IMR-90 (cell line): ENCODE results near the gene PLA2G4A. TPM values are rescaled to one million over a fixed set of nuclear protein-coding genes. Genes with fewer than 3 reads are reported as not detected.

ENCODE experiments used
- ATAC-seq: fragments of 200-7000 bp; cut with Tn5 transposase; 2 replicates; pipeline ENCODE4 v1.9.1; 2020; ENCODE audit warnings: low read depth, mild to moderate bottlenecking, moderate library complexity
- BruUV-seq: library from RNA; stranded (reverse); fragments of 400-500 nt; replicated peaks from 2 replicates; lab custom pipeline; 2021; lab: Mats Ljungman, UMichigan
- CTCF ChIA-PET: fragments of 300-600 bp; formaldehyde crosslinking; extraction: SDS; loops from one replicate; lab custom pipeline; 2021; ENCODE audit warnings: antibody characterized with exemption; lab: Yijun Ruan, JAX
- POLR2A ChIA-PET: fragments of 300-600 bp; sonication (Branson Sonifier 250); formaldehyde crosslinking; loops from one replicate; lab custom pipeline; 2022; ENCODE audit warnings: antibody characterized with exemption; ENCODE audit not compliant: unreplicated experiment; lab: Charles Lee
- DNase-seq: peaks from one replicate; pipeline ENCODE4 v3.0.0; 2013
- H2AFZ ChIP-seq: replicated peaks from 2 replicates; pipeline ENCODE3; 2013; ENCODE audit warnings: low read length, mild to moderate bottlenecking; ENCODE audit not compliant: poor library complexity
- H2AK5ac ChIP-seq: 2 replicates; pipeline ENCODE4 v1.6.1; 2013; ENCODE audit warnings: low read depth, low read length, inconsistent platforms
- H2AK9ac ChIP-seq: replicated peaks from 2 replicates; pipeline ENCODE3; 2013; ENCODE audit warnings: mild to moderate bottlenecking, low read depth, low read length, moderate library complexity; ENCODE audit not compliant: poor library complexity
- H2BK120ac ChIP-seq: 2 replicates; pipeline ENCODE4 v1.6.1; 2013; ENCODE audit warnings: low read depth, low read length, inconsistent platforms
- H2BK15ac ChIP-seq: 3 replicates; pipeline ENCODE4 v1.6.1; 2013; ENCODE audit warnings: low read depth, low read length, inconsistent platforms
- H2BK20ac ChIP-seq: 2 replicates; pipeline ENCODE4 v1.6.1; 2013; ENCODE audit warnings: low read depth, mild to moderate bottlenecking, inconsistent platforms, low read length, moderate library complexity
- H2BK5ac ChIP-seq: 2 replicates; pipeline ENCODE4 v1.6.1; 2013; ENCODE audit warnings: mild to moderate bottlenecking, low read depth, low read length, inconsistent platforms; ENCODE audit not compliant: poor library complexity, severe bottlenecking
- H3K14ac ChIP-seq: replicated peaks from 2 replicates; pipeline ENCODE4 v1.6.1; 2013; ENCODE audit warnings: low read depth, low read length, inconsistent platforms
- H3K18ac ChIP-seq: 2 replicates; pipeline ENCODE4 v1.6.1; 2013; ENCODE audit warnings: low read depth, low read length, control low read depth
- H3K23ac ChIP-seq: 2 replicates; pipeline ENCODE4 v1.6.1; 2013; ENCODE audit warnings: low read depth, low read length, inconsistent platforms
- H3K27ac ChIP-seq: 2 replicates; pipeline ENCODE4 v1.5.1; 2013; ENCODE audit warnings: mild to moderate bottlenecking, control low read depth, low read length; ENCODE audit not compliant: insufficient read depth
- H3K27me3 ChIP-seq: 2 replicates; pipeline ENCODE4 v1.6.1; 2013; ENCODE audit warnings: low read length; ENCODE audit not compliant: control insufficient read depth, insufficient read depth
- H3K36me3 ChIP-seq: 2 replicates; pipeline ENCODE4 v1.6.1; 2013; ENCODE audit warnings: low read length, mixed read lengths; ENCODE audit not compliant: control insufficient read depth, insufficient read depth
- H3K4ac ChIP-seq: 2 replicates; pipeline ENCODE4 v1.6.1; 2013; ENCODE audit warnings: low read depth, low read length, inconsistent platforms
- H3K4me1 ChIP-seq: 2 replicates; pipeline ENCODE4 v1.6.1; 2013; ENCODE audit warnings: low read length, mixed read lengths; ENCODE audit not compliant: control insufficient read depth, insufficient read depth
- H3K4me2 ChIP-seq: 2 replicates; pipeline ENCODE4 v1.6.1; 2013; ENCODE audit warnings: low read depth, mild to moderate bottlenecking, control low read depth, low read length, moderate library complexity
- H3K4me3 ChIP-seq: 2 replicates; pipeline ENCODE4 v1.5.1; 2013; ENCODE audit warnings: low read depth, mild to moderate bottlenecking, control low read depth, low read length, moderate library complexity; ENCODE audit not compliant: insufficient read depth
- H3K56ac ChIP-seq: 2 replicates; pipeline ENCODE4 v1.6.1; 2013; ENCODE audit warnings: low read length, inconsistent platforms; ENCODE audit not compliant: insufficient read depth; ENCODE audit errors: extremely low read depth
- H3K79me1 ChIP-seq, 2 experiments: 2 replicates each; pipeline ENCODE4 v1.6.1; 2013; ENCODE audit warnings: low read length in 2 of 2, inconsistent platforms in 1 of 2, low read depth in 1 of 2
- H3K9ac ChIP-seq: 2 replicates; pipeline ENCODE4 v1.6.1; 2013; ENCODE audit warnings: low read depth, low read length, control low read depth
- H3K9me1 ChIP-seq: 2 replicates; pipeline ENCODE4 v1.6.1; 2013; ENCODE audit warnings: low read length, inconsistent platforms; ENCODE audit not compliant: insufficient read depth
- H3K9me3 ChIP-seq: 2 replicates; pipeline ENCODE4 v1.6.1; 2013; ENCODE audit warnings: low read length; ENCODE audit not compliant: control insufficient read depth, insufficient read depth
- H4K20me1 ChIP-seq: 2 replicates; pipeline ENCODE4 v1.6.1; 2013; ENCODE audit warnings: low read length, inconsistent platforms; ENCODE audit not compliant: insufficient read depth
- H4K5ac ChIP-seq: 2 replicates; pipeline ENCODE4 v1.6.1; 2013; ENCODE audit warnings: mild to moderate bottlenecking, low read depth, low read length, control low read depth
- H4K8ac ChIP-seq, 2 experiments: 2 replicates each; pipeline ENCODE4 v1.6.1; 2013; ENCODE audit warnings: low read depth in 2 of 2, low read length in 2 of 2, control low read depth in 1 of 2, inconsistent platforms in 1 of 2
- H4K91ac ChIP-seq: 2 replicates; pipeline ENCODE4 v1.6.1; 2013; ENCODE audit warnings: low read depth, low read length, inconsistent platforms; ENCODE audit not compliant: insufficient read depth
- BHLHE40 ChIP-seq: fragments of 150-350 bp; IDR thresholded peaks from 2 replicates; pipeline ENCODE4 v1.6.1; 2016; ENCODE audit warnings: mild to moderate bottlenecking, low read depth, low read length
- FOS ChIP-seq: fragments of 150-350 bp; IDR thresholded peaks from 2 replicates; pipeline ENCODE4 v1.6.1; 2016; ENCODE audit warnings: low read depth, low read length
- USF2 ChIP-seq: fragments of 150-350 bp; IDR thresholded peaks from 2 replicates; pipeline ENCODE4 v1.6.1; 2017; ENCODE audit warnings: mild to moderate bottlenecking, antibody characterized with exemption, low read length, low read depth
- WGBS, 2 experiments: methylation state at CpG; one replicate each; pipeline versions ENCODE4 v1.1.5 to v1.1.7; 2013; ENCODE audit warnings: missing lambda C conversion rate in 2 of 2; ENCODE audit not compliant: insufficient read length in 1 of 2; ENCODE audit errors: extremely low coverage in 2 of 2; 5-methylcytosine and 5-hydroxymethylcytosine counted together
- dilution Hi-C: fragments of 300-500 bp; cut with HindIII; formaldehyde crosslinking; loops from one replicate; pipeline ENCODE4 v1.14.3; 2018; ENCODE audit warnings: low sequenced_read_pairs; ENCODE audit not compliant: unreplicated experiment
- in situ Hi-C: fragments of 300-500 bp; cut with MboI; formaldehyde crosslinking; loops from 3 replicates; pipeline ENCODE4 v1.14.3; 2019; ENCODE audit warnings: low sequenced_read_pairs, inconsistent platforms, mixed read lengths
- intact Hi-C: fragments of 100-400 bp; cut with micrococcal nuclease; formaldehyde crosslinking; loops from 2 replicates; pipeline ENCODE4 v1.10.0; 2022
- polyA plus RNA-seq, 3 experiments: library from polyadenylated mRNA; depleted of rRNA; stranded (reverse); fragments of >200 nt; gene quantifications; 2 replicates each; pipeline ENCODE4 v1.2.3, GENCODE V29; 2012; ENCODE audit warnings: low replicate concordance in 1 of 3
- total RNA-seq: library from RNA; depleted of rRNA; stranded (reverse); fragments of >200 nt; gene quantifications from 2 replicates; pipeline ENCODE4 v1.2.3, GENCODE V29; 2012

PLA2G4A gene
- total and polyA plus RNA-seq, 2 of the 4 experiments (the other 2 are of a cell fraction), result 1.6 to 3.8 TPM

GRCh38 chr1:187010571-187011309, 182.0 kb downstream of the PLA2G4A start:
- H2AK9ac ChIP-seq, result no peak overlapping the region
- ChIA-PET POLR2A (no interaction called here), CTCF (interaction anchor here (0.6 to 1.0 kb wide), 2 partner anchors 24 to 405 kb away, joined by 3 to 4 read pairs; no protein-coding TSS in a partner anchor)
- H4K20me1 ChIP-seq, result no peaks in the 10 kb centered on the region
- H3K27me3 ChIP-seq, result no peaks in the 10 kb centered on the region
- no peak overlapping the region for H3K9ac ChIP-seq
- no peak overlapping the region for H3K4ac ChIP-seq
- H2BK120ac ChIP-seq, result no peak overlapping the region
- no peak overlapping the region; the same call in 1 of the 2 replicates for H3K18ac ChIP-seq
- H3K36me3 ChIP-seq, result no peaks in the 10 kb centered on the region
- H2AFZ ChIP-seq, result no peak overlapping the region
- intact Hi-C loops, result no loop called here
- no peak overlapping the region for H4K8ac ChIP-seq
- H3K56ac ChIP-seq, result no peak overlapping the region
- dilution Hi-C loops, result no loop called here
- H3K79me1 ChIP-seq, result no peaks in the 10 kb centered on the region
- DNase-seq (peak; percentile 24), ATAC-seq (no peak)
- H3K23ac ChIP-seq, result no peak overlapping the region
- peaks cover 3% of the 10 kb centered on the region for H3K9me1 ChIP-seq
- H4K91ac ChIP-seq, result no peak overlapping the region
- H3K27ac ChIP-seq, result no peak overlapping the region
- no peak for TF ChIP-seq BHLHE40
- TF ChIP-seq USF2, result no peak
- no peak for TF ChIP-seq FOS
- H2AK5ac ChIP-seq, result no peak overlapping the region
- no peak overlapping the region for H2BK5ac ChIP-seq
- H3K14ac ChIP-seq, result no peak overlapping the region
- H3K4me2 ChIP-seq, result no peak overlapping the region
- no peak overlapping the region for H4K5ac ChIP-seq
- H2BK20ac ChIP-seq, result no peak overlapping the region
- in situ Hi-C loops, result no loop called here
- H2BK15ac ChIP-seq, result no peak overlapping the region
- H3K4me1 ChIP-seq, result peaks cover 8% of the 10 kb centered on the region; the same call in 1 of the 2 replicates
- BruUV-seq, result no TSS peak
- no peak overlapping the region for H3K4me3 ChIP-seq
- WGBS, 2 experiments, result no CpG with 5 or more reads among the region's 4 CpGs
- peaks cover 8% of the 10 kb centered on the region; the same call in 1 of the 2 replicates for H3K9me3 ChIP-seq
